Middle frontal gyrus (tissue), 1 donor: ENCODE results near the gene SRMS.

Experiments used
- DNase-seq: peaks from one replicate; pipeline ENCODE4 v3.0.0-alpha.2; 2015; ENCODE audit warnings: low spot score; ENCODE audit errors: extremely low spot score

SRMS gene

GRCh38 chr20:63553933-63554290, 6.4 kb upstream of the SRMS start, which contains the start of gene FNDC11:
Gene FNDC11, plus strand, starts transcription at chr20:63554159. Its CDS starts 1,505 bp downstream, at chr20:63555664.
- DNase-seq: no peak

- DNase-seq: no peak
Observed at GRCh38 chr20:63553251-63553932, 5.8 kb upstream of the SRMS start.

- DNase-seq: no peak
Observed at GRCh38 chr20:63552481-63553249, 5.1 kb upstream of the SRMS start.

GRCh38 chr20:63551068-63551467, 3.5 kb upstream of the SRMS start:
- DNase-seq: no peak

GRCh38 chr20:63549679-63550282, 2.2 kb upstream of the SRMS start:
- DNase-seq: no peak

GRCh38 chr20:63549019-63549418, 1.5 kb upstream of the SRMS start:
- no peak for DNase-seq

- no peak for DNase-seq
Observed at GRCh38 chr20:63548542-63548941, 993 bp upstream of the SRMS start.

GRCh38 chr20:63546956-63547724, 409 bp downstream of the SRMS start:
- no peak for DNase-seq

GRCh38 chr20:63546256-63546955, 1.1 kb downstream of the SRMS start:
- DNase-seq: no peak

GRCh38 chr20:63545814-63546213, 1.7 kb downstream of the SRMS start:
- DNase-seq: no peak

GRCh38 chr20:63544958-63545516, 2.5 kb downstream of the SRMS start:
- no peak for DNase-seq

- no peak for DNase-seq
Observed at GRCh38 chr20:63544241-63544957, 3.1 kb downstream of the SRMS start.

- DNase-seq: no peak
Observed at GRCh38 chr20:63543733-63544132, 3.8 kb downstream of the SRMS start.

- no peak for DNase-seq
Observed at GRCh38 chr20:63543131-63543530, 4.4 kb downstream of the SRMS start.

- no peak for DNase-seq
Observed at GRCh38 chr20:63542696-63543095, 4.9 kb downstream of the SRMS start.

- no peak for DNase-seq
Observed at GRCh38 chr20:63542031-63542559, 5.5 kb downstream of the SRMS start.

- no peak for DNase-seq
Observed at GRCh38 chr20:63541371-63541770, 6.2 kb downstream of the SRMS start.

- DNase-seq: no peak
Observed at GRCh38 chr20:63540417-63541186, 6.9 kb downstream of the SRMS start.
